ENCODE results near the gene DUS1L. TPM values are rescaled to one million over a fixed set of nuclear protein-coding genes. Genes with fewer than 3 reads are reported as not detected.

Gene DUS1L
- total RNA-seq, 1 experiment from 2014 or later, result 132 TPM

GRCh38 chr17:82013772-82014321 lies 51.8 kb downstream of the DUS1L start:
- no peak overlapping the region for H3K4me3 Mint-ChIP-seq (ENCODE audit: low read depth, unreplicated experiment)
- intact Hi-C loops (cut with micrococcal nuclease; ENCODE audit: unreplicated experiment), result no loop called here
- CTCF ChIA-PET, result no interaction called here
- H3K9me3 Mint-ChIP-seq (ENCODE audit: low read depth, unreplicated experiment), result no peaks in the 10 kb centered on the region
- no peak for DNase-seq
- BruUV-seq (replicated peaks), result no TSS peak
- no peaks in the 10 kb centered on the region for H3K27me3 Mint-ChIP-seq (ENCODE audit: unreplicated experiment)
- H3K4me1 Mint-ChIP-seq (ENCODE audit: low read depth, unreplicated experiment), result no peaks in the 10 kb centered on the region
- peaks cover 28% of the 10 kb centered on the region for H3K36me3 Mint-ChIP-seq (ENCODE audit: insufficient read depth, unreplicated experiment)
- no peak for TF ChIP-seq CTCF (IDR thresholded peaks at IDR 0.05; ENCODE audit: unreplicated experiment)
- H3K27ac Mint-ChIP-seq (ENCODE audit: unreplicated experiment), result no peak overlapping the region

DNA sequence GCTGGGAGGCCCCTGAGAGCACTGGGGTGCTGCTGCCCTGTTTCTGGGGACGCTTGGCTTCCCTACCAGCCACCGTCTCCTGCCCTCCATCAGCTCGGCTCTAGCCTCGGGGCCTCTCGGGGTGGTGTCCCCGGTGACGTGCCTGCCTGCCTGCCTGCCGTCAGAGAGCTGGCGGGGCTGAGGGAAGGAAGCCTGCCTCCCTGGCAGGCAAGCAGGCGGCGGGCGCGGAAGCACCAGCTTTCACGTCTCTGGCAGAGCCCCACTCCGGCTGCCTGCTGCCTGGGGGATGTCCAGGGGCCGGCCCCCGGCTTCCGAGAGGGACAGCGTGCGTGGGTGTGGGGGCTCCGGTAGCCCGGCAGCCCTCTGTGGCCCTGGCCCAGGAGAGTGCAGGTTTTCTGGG lies 52.3 kb downstream of the DUS1L start:
- BruUV-seq (replicated peaks), result no TSS peak
- intact Hi-C loops (cut with micrococcal nuclease; ENCODE audit: unreplicated experiment), result no loop called here
- H3K4me1 Mint-ChIP-seq (ENCODE audit: low read depth, unreplicated experiment), result no peaks in the 10 kb centered on the region
- CTCF ChIA-PET, result no interaction called here
- no peaks in the 10 kb centered on the region for H3K27me3 Mint-ChIP-seq (ENCODE audit: unreplicated experiment)
- no peak overlapping the region for H3K4me3 Mint-ChIP-seq (ENCODE audit: low read depth, unreplicated experiment)
- no peaks in the 10 kb centered on the region for H3K9me3 Mint-ChIP-seq (ENCODE audit: low read depth, unreplicated experiment)
- peaks cover 23% of the 10 kb centered on the region for H3K36me3 Mint-ChIP-seq (ENCODE audit: insufficient read depth, unreplicated experiment)
- DNase-seq, result no peak
- H3K27ac Mint-ChIP-seq (ENCODE audit: unreplicated experiment), result no peak overlapping the region
- no peak for TF ChIP-seq CTCF (IDR thresholded peaks at IDR 0.05; ENCODE audit: unreplicated experiment)

DNA sequence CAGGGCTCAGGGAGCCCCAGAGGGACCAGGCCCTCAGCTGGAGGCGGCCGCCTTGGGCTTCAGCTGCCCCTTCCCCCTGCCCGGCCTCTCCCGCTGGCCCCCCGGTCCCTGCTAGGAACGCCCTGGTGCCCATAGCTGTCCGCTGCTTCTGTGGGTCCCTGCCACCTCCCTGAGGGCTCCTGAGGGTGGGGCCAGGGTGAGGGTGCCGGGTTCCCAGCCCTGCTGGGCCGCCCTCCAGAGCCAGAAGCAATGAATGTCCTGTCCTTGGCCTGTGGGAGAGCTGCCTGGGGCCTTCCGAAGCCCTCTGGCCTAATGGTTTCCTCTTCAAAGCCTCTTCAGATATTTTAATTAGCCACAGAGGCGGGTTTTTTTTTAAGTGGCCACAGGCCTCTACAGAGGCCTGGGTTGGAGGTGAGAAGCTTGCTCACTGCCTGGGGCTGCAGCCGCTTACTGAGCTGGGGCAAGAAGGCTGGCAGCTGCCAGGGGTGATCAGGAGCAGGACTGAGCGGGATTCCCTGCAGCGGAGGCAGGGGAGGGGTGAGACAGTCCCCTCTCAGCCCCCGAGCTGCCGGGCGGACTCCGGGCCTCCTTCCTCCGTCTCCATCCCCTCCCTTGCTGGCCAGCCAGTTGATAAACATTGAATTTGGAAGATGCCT lies 52.8 kb downstream of the DUS1L start:
- Mint-ChIP-seq H3K27ac (ENCODE audit: unreplicated experiment) (no peak overlapping the region), H3K4me1 (ENCODE audit: low read depth, unreplicated experiment) (no peaks in the 10 kb centered on the region), H3K27me3 (ENCODE audit: unreplicated experiment) (no peaks in the 10 kb centered on the region), H3K9me3 (ENCODE audit: low read depth, unreplicated experiment) (no peaks in the 10 kb centered on the region), H3K4me3 (ENCODE audit: low read depth, unreplicated experiment) (no peak overlapping the region), H3K36me3 (ENCODE audit: insufficient read depth, unreplicated experiment) (peaks cover 21% of the 10 kb centered on the region)
- CTCF ChIA-PET, result no interaction called here
- intact Hi-C loops (cut with micrococcal nuclease; ENCODE audit: unreplicated experiment), result no loop called here
- BruUV-seq (replicated peaks), result no TSS peak
- DNase-seq, result no peak
- no peak for TF ChIP-seq CTCF (IDR thresholded peaks at IDR 0.05; ENCODE audit: unreplicated experiment)

GRCh38 chr17:82012261-82012639 lies 53.4 kb downstream of the DUS1L start:
- CTCF ChIA-PET, result no interaction called here
- no peaks in the 10 kb centered on the region for H3K9me3 Mint-ChIP-seq (ENCODE audit: low read depth, unreplicated experiment)
- no peaks in the 10 kb centered on the region for H3K4me1 Mint-ChIP-seq (ENCODE audit: low read depth, unreplicated experiment)

More at GRCh38 chr17:82012261-82012639, 53.4 kb downstream of the DUS1L start:
- intact Hi-C loops (cut with micrococcal nuclease; ENCODE audit: unreplicated experiment), result no loop called here
- no peak for TF ChIP-seq CTCF (IDR thresholded peaks at IDR 0.05; ENCODE audit: unreplicated experiment)
- no TSS peak for BruUV-seq (replicated peaks)
- Mint-ChIP-seq H3K27ac (ENCODE audit: unreplicated experiment) (no peak overlapping the region), H3K4me3 (ENCODE audit: low read depth, unreplicated experiment) (no peak overlapping the region), H3K36me3 (ENCODE audit: insufficient read depth, unreplicated experiment) (peaks cover 20% of the 10 kb centered on the region), H3K27me3 (ENCODE audit: unreplicated experiment) (no peaks in the 10 kb centered on the region)
- no peak for DNase-seq

Data from Calu3 (cell line).